Suprapubic skin (tissue), 4 donors: ENCODE measurements around the gene CELSR1. TPM values are rescaled to one million over a fixed set of nuclear protein-coding genes. Genes with fewer than 3 reads are reported as not detected.

Experiments used
- DNase-seq, 2 donors: peaks; one replicate each; pipeline ENCODE4 v3.0.0-alpha.2; 2019; ENCODE audit warnings: low spot score in 2 of 2
- H3K27ac ChIP-seq: fragments of 200-600 bp; sonication (generic); one replicate; pipeline ENCODE4 v1.5.1; 2019
- H3K27me3 ChIP-seq: fragments of 200-600 bp; sonication (generic); one replicate; pipeline ENCODE4 v1.5.1; 2019
- H3K36me3 ChIP-seq: fragments of 200-600 bp; sonication (generic); one replicate; pipeline ENCODE4 v1.5.1; 2019
- H3K4me1 ChIP-seq: fragments of 200-600 bp; sonication (generic); one replicate; pipeline ENCODE4 v1.5.1; 2019
- H3K4me3 ChIP-seq: fragments of 200-600 bp; sonication (generic); one replicate; pipeline ENCODE4 v1.5.1; 2019; ENCODE audit warnings: mild to moderate bottlenecking
- H3K9me3 ChIP-seq: fragments of 200-600 bp; sonication (generic); one replicate; pipeline ENCODE4 v1.5.1; 2019
- EP300 ChIP-seq: sonication (generic); formaldehyde crosslinking; IDR thresholded peaks from one replicate; pipeline ENCODE4 v1.6.1; 2017; ENCODE audit warnings: antibody characterized with exemption
- POLR2A ChIP-seq, 2 donors: fragments of 450-650 bp; IDR thresholded peaks; one replicate each; pipeline ENCODE4 v1.6.1; 2017; ENCODE audit warnings: antibody characterized with exemption in 2 of 2, mild to moderate bottlenecking in 2 of 2, moderate library complexity in 2 of 2
- POLR2AphosphoS5 ChIP-seq, 3 donors: sonication (generic); formaldehyde crosslinking; IDR thresholded peaks; one replicate each; pipeline ENCODE4 v1.6.1; 2017; ENCODE audit warnings: antibody characterized with exemption in 3 of 3
- WGBS: methylation state at CpG from one replicate; pipeline ENCODE4 v1.1.5; 2018; 5-methylcytosine and 5-hydroxymethylcytosine counted together
- total RNA-seq, 4 donors: library from RNA; depleted of rRNA; stranded (reverse); fragments of >200 nt; gene quantifications; one replicate each; pipeline ENCODE4 v1.1.0, GENCODE V29; 2016
- TF ChIP-seq, protein P1 (sequence below), 2 donors: fragments of 200-600 bp in 1 of 2; fragments of 450-650 bp in 1 of 2; sonication (generic) in 1 of 2; IDR thresholded peaks; one replicate each; pipeline ENCODE4 v1.5.1; 2016 to 2019; ENCODE audit warnings: antibody characterized with exemption in 2 of 2, mild to moderate bottlenecking in 1 of 2, moderate library complexity in 1 of 2

The CELSR1 gene
- total RNA-seq, 4 donors from 2014 or later = 75.6 to 102 (median 77.5) TPM

DNA sequence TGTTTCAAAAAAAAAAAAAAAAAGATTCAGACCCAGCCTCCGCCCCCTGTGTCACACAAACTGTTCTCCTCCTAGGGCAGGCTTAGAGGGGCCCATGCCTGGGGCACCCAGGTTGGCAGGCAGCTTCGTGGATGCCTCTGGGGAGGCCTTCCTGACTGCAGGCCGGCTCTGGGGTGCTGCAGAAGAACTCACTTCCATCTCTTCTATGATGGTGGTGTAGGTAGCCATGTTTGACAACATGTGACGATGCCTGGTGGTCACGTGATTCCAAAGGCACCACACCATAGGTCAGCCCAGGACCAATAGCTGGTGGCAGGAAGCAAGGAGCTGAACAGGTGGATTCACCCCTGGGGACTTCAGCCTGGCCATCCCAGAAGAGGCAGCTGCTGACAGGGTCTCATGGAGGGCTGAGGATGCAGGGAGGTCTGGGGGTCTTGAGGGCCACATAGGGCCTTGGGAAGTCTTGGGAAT, 24.1 kb upstream of the CELSR1 start:
- peak in 1 of 2 donors; percentile 44 for DNase-seq
- Histone ChIP-seq H3K36me3 (no peaks in the 10 kb centered on the region), H3K27me3 (no peaks in the 10 kb centered on the region), H3K27ac (no peak overlapping the region), H3K4me1 (peaks cover 31% of the 10 kb centered on the region), H3K4me3 (no peak overlapping the region), H3K9me3 (no peaks in the 10 kb centered on the region)
- WGBS = 96% methylated on average over 3 of the region's 5 CpGs
- no peak for TF ChIP-seq POLR2A (IDR thresholded peaks at IDR 0.05)
- TF ChIP-seq, protein P1, sequence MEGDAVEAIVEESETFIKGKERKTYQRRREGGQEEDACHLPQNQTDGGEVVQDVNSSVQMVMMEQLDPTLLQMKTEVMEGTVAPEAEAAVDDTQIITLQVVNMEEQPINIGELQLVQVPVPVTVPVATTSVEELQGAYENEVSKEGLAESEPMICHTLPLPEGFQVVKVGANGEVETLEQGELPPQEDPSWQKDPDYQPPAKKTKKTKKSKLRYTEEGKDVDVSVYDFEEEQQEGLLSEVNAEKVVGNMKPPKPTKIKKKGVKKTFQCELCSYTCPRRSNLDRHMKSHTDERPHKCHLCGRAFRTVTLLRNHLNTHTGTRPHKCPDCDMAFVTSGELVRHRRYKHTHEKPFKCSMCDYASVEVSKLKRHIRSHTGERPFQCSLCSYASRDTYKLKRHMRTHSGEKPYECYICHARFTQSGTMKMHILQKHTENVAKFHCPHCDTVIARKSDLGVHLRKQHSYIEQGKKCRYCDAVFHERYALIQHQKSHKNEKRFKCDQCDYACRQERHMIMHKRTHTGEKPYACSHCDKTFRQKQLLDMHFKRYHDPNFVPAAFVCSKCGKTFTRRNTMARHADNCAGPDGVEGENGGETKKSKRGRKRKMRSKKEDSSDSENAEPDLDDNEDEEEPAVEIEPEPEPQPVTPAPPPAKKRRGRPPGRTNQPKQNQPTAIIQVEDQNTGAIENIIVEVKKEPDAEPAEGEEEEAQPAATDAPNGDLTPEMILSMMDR (IDR thresholded peaks at IDR 0.05) = no peak
- TF ChIP-seq EP300 = no peak
- TF ChIP-seq POLR2AphosphoS5 (IDR thresholded peaks at IDR 0.05) = no peak

- H3K4me3 ChIP-seq = no peak overlapping the region
- WGBS = 86% methylated on average over 12 of the region's 14 CpGs
Measured at GRCh38 chr22:46560696-46561295, 23.4 kb upstream of the CELSR1 start.

DNA sequence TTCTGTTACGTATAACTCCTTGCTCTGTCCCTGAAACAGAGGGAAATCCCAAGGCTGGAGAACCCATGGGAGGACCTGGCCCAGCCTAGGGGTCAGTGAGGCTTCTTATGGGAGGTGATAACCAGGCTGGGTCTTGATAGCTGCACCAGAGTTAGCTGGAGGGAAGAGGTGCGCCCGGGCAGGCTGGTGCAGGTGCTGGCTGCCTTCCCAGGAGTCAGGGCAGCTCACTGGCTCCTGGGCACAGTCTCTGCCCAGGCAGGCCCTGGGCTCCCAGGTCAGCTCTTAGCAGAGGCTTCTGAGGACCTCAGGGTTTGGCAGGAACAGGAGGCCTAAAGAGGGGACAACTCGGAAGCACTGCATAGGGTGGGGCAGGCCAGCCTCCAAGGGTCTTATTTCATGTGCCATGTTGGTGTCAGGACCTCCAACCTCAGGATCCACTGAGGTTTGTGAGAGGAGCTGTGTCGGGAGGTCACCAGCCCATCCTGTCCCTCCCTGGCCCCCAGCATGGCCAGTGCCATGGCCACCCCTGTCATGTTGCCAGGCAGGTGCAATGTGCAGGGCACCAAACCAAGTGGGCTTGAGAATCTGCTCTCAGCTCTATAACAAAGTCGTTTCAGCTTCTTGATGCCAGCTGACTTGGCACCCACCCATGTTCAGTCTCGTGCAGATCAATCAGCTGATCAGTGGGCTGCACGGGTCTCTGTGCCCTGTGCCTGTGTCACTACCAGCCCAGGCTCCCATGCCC, 20.5 kb upstream of the CELSR1 start:
- WGBS = 57% methylated on average over 5 of the region's 8 CpGs
- Histone ChIP-seq H3K4me1 (peaks cover 27% of the 10 kb centered on the region), H3K27ac (no peak overlapping the region), H3K27me3 (no peaks in the 10 kb centered on the region), H3K36me3 (no peaks in the 10 kb centered on the region), H3K4me3 (no peak overlapping the region), H3K9me3 (no peaks in the 10 kb centered on the region)
- TF ChIP-seq POLR2A (IDR thresholded peaks at IDR 0.05) = no peak
- TF ChIP-seq POLR2AphosphoS5 (IDR thresholded peaks at IDR 0.05) = no peak
- TF ChIP-seq, protein P1 (IDR thresholded peaks at IDR 0.05) = no peak
- no peak for TF ChIP-seq EP300
- DNase-seq = peak in 1 of 2 donors; percentile 63

More at GRCh38 chr22:46560696-46561295, 23.4 kb upstream of the CELSR1 start:
- H3K36me3 ChIP-seq = no peaks in the 10 kb centered on the region
- no peak for TF ChIP-seq EP300
- no peak for TF ChIP-seq POLR2A (IDR thresholded peaks at IDR 0.05)
- TF ChIP-seq POLR2AphosphoS5 (IDR thresholded peaks at IDR 0.05) = no peak
- TF ChIP-seq, protein P1 (IDR thresholded peaks at IDR 0.05) = no peak
- no peaks in the 10 kb centered on the region for H3K9me3 ChIP-seq
- H3K4me1 ChIP-seq = peaks cover 31% of the 10 kb centered on the region
- H3K27me3 ChIP-seq = no peaks in the 10 kb centered on the region
- no peak overlapping the region for H3K27ac ChIP-seq
- DNase-seq = peak in 1 of 2 donors; percentile 59

GRCh38 chr22:46556775-46557174, 19.4 kb upstream of the CELSR1 start:
- Histone ChIP-seq H3K9me3 (no peaks in the 10 kb centered on the region), H3K27ac (no peak overlapping the region), H3K27me3 (no peaks in the 10 kb centered on the region), H3K4me3 (no peak overlapping the region), H3K36me3 (no peaks in the 10 kb centered on the region), H3K4me1 (peaks cover 27% of the 10 kb centered on the region)
- WGBS = 93% methylated on average over 3 of the region's 3 CpGs
- no peak for TF ChIP-seq EP300
- TF ChIP-seq, protein P1 (IDR thresholded peaks at IDR 0.05) = no peak
- no peak for TF ChIP-seq POLR2AphosphoS5 (IDR thresholded peaks at IDR 0.05)
- no peak for TF ChIP-seq POLR2A (IDR thresholded peaks at IDR 0.05)
- no peak for DNase-seq

GRCh38 chr22:46553189-46553588, 15.8 kb upstream of the CELSR1 start:
- no peak for DNase-seq
- Histone ChIP-seq H3K27ac (no peak overlapping the region), H3K27me3 (no peaks in the 10 kb centered on the region), H3K4me3 (no peak overlapping the region), H3K36me3 (no peaks in the 10 kb centered on the region), H3K9me3 (no peaks in the 10 kb centered on the region), H3K4me1 (peaks cover 42% of the 10 kb centered on the region)
- TF ChIP-seq, protein P1 (IDR thresholded peaks at IDR 0.05) = no peak
- no peak for TF ChIP-seq EP300
- TF ChIP-seq POLR2A (IDR thresholded peaks at IDR 0.05) = no peak
- TF ChIP-seq POLR2AphosphoS5 (IDR thresholded peaks at IDR 0.05) = no peak
- WGBS = 99% methylated on average over 4 of the region's 4 CpGs
